ENCODE results near the gene ASB15.

GRCh38 chr7:123628829-123629228 is 27.2 kb downstream of the ASB15 start:
- TF ChIP-seq IRF1 (CRISPR knock-in tag; IDR thresholded peaks at IDR 0.05; ENCODE audit: low read depth) (no peak), FOXK2 (IDR thresholded peaks at IDR 0.05) (no peak)
